SJSA1 (cell line): ENCODE measurements around the gene CLEC19A. TPM values are rescaled to one million over a fixed set of nuclear protein-coding genes. Genes with fewer than 3 reads are reported as not detected.

ENCODE experiments used
- DNase-seq, 2 experiments: peaks; one replicate each; pipeline ENCODE4 v3.0.0-alpha.2; 2015 to 2020; ENCODE audit warnings: low spot score in 2 of 2, low read depth in 1 of 2
- H3K27ac ChIP-seq: fragments of 250-450 bp; sonication (Bioruptor Pico); 2 replicates; pipeline ENCODE4 v1.5.1; 2020; ENCODE audit warnings: mild to moderate bottlenecking, moderate library complexity
- H3K27me3 ChIP-seq: fragments of 250-450 bp; sonication (Bioruptor Pico); replicated peaks from 2 replicates; pipeline ENCODE4 v1.5.1; 2020; ENCODE audit warnings: mild to moderate bottlenecking, moderate library complexity
- H3K36me3 ChIP-seq: fragments of 250-450 bp; sonication (Bioruptor Pico); 2 replicates; pipeline ENCODE4 v1.5.1; 2020; ENCODE audit warnings: mild to moderate bottlenecking
- H3K4me1 ChIP-seq: fragments of 250-450 bp; sonication (Bioruptor Pico); replicated peaks from 2 replicates; pipeline ENCODE4 v1.6.1; 2021; ENCODE audit warnings: mild to moderate bottlenecking
- H3K4me3 ChIP-seq: fragments of 250-450 bp; sonication (Bioruptor Pico); 2 replicates; pipeline ENCODE4 v1.5.1; 2020; ENCODE audit warnings: mild to moderate bottlenecking
- H3K9me3 ChIP-seq: fragments of 250-450 bp; sonication (Bioruptor Pico); replicated peaks from 2 replicates; pipeline ENCODE4 v1.5.1; 2020; ENCODE audit warnings: mild to moderate bottlenecking
- total RNA-seq: library from RNA; depleted of rRNA; stranded (reverse); fragments of >200 nt; shearing (Covaris generic); gene quantifications from 2 replicates; pipeline ENCODE4 v1.2.3, GENCODE V29; 2014; rRNA removed

Gene CLEC19A
- total RNA-seq, 1 experiment from 2014 or later = not detected

GRCh38 chr16:19356024-19356952 lies 70.8 kb downstream of the CLEC19A start:
- Histone ChIP-seq H3K27me3 (no peaks in the 10 kb centered on the region; the same call in 1 of the 2 replicates), H3K4me1 (no peaks in the 10 kb centered on the region), H3K27ac (no peak overlapping the region), H3K36me3 (no peaks in the 10 kb centered on the region), H3K9me3 (no peaks in the 10 kb centered on the region), H3K4me3 (no peak overlapping the region)
- no peak for DNase-seq

DNA sequence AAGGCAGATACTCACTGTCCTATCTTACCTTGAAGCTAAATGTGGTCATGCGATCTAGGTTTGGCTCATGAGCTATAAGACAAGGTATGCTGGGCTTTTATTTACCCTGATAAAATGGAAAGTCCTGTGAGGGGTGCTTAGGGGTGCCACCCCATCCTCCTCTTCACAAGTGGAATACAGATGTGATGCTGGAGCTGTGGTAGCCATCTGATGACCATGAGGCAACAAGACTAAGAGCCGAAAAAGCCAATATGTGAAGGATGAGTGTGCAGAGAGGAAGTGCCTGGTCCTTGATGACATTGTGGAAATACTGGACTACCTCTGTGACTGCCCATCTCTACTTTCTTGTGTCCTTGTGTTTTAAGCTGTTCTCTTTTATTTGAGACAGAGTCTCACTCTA lies 74.0 kb downstream of the CLEC19A start:
- no peak for DNase-seq

More for the DNA sequence above, 74.0 kb downstream of the CLEC19A start:
- Histone ChIP-seq H3K4me1 (no peaks in the 10 kb centered on the region), H3K9me3 (no peaks in the 10 kb centered on the region), H3K4me3 (no peak overlapping the region), H3K36me3 (no peaks in the 10 kb centered on the region), H3K27me3 (no peaks in the 10 kb centered on the region; the same call in 1 of the 2 replicates), H3K27ac (no peak overlapping the region)

Other genes with a start within 250 kb of the CLEC19A start
- gene COQ7, start 218.1 kb upstream of the CLEC19A start, total RNA-seq = 15.9 and 21.2 TPM in 2 replicates
- gene ITPRIPL2, start 171.8 kb upstream of the CLEC19A start, total RNA-seq = 30.5 and 34.0 TPM in 2 replicates
- 0.29 and 0.88 TPM in 2 replicates for gene SYT17, start 117.5 kb upstream of the CLEC19A start, total RNA-seq
- gene TMC5, start 132.2 kb downstream of the CLEC19A start, total RNA-seq = not detected in 2 replicates
- 39.6 and 48.2 TPM in 2 replicates for gene GDE1, start 236.4 kb downstream of the CLEC19A start, total RNA-seq
- gene CCP110, start 238.2 kb downstream of the CLEC19A start, total RNA-seq = 20.0 and 28.3 TPM in 2 replicates